ENCODE results near the gene ITK. TPM values are rescaled to one million over a fixed set of nuclear protein-coding genes. Genes with fewer than 3 reads are reported as not detected.
"Not testable (repeated sequence)": the region's sequence is repeated elsewhere in the genome, so short reads cannot be mapped to it uniquely, and the experiment has no call there.

Gene ITK
- total and polyA plus RNA-seq, 3 donors from 2014 or later = 0.93 to 3.8 (median 1.3) TPM

- Histone ChIP-seq H3K4me3 (no peak overlapping the region), H3K9me3 (no peaks in the 10 kb centered on the region), H3K27me3 (no peaks in the 10 kb centered on the region), H3K4me1 (peaks cover 4% of the 10 kb centered on the region), H3K27ac (no peak overlapping the region), H3K36me3 (ENCODE audit: low read depth, missing control alignments) (no peaks in the 10 kb centered on the region)
- no peak for DNase-seq
- 90 to 92% methylated on average over 4 of the region's 4 CpGs for WGBS, 2 donors
- TF ChIP-seq POLR2A (IDR thresholded peaks at IDR 0.05) (no peak), CTCF (IDR thresholded peaks at IDR 0.05) (no peak)
- intact Hi-C loops (cut with DNase I; ENCODE audit: low total_unique reads) = no loop called here
These were observed 21.2 kb downstream of the ITK start for GRCh38 chr5:157201857-157202256.

GRCh38 chr5:157203417-157203816 is 22.8 kb downstream of the ITK start:
- Histone ChIP-seq H3K27me3 (no peaks in the 10 kb centered on the region), H3K9me3 (no peaks in the 10 kb centered on the region), H3K4me1 (peaks cover under 1% of the 10 kb centered on the region), H3K36me3 (ENCODE audit: low read depth, missing control alignments) (no peaks in the 10 kb centered on the region), H3K4me3 (no peak overlapping the region), H3K27ac (no peak overlapping the region)
- DNase-seq = no peak
- TF ChIP-seq CTCF (IDR thresholded peaks at IDR 0.05) (no peak), POLR2A (IDR thresholded peaks at IDR 0.05) (no peak)
- WGBS, 2 donors = 85 to 93% methylated on average over 4 of the region's 4 CpGs
- intact Hi-C loops (cut with DNase I; ENCODE audit: low total_unique reads) = no loop called here

GRCh38 chr5:157204765-157205164 is 24.1 kb downstream of the ITK start:
- Histone ChIP-seq H3K27me3 (no peaks in the 10 kb centered on the region), H3K27ac (no peak overlapping the region), H3K4me3 (no peak overlapping the region), H3K36me3 (ENCODE audit: low read depth, missing control alignments) (no peaks in the 10 kb centered on the region), H3K4me1 (no peaks in the 10 kb centered on the region), H3K9me3 (no peaks in the 10 kb centered on the region)
- 67 to 75% methylated on average over 4 of the region's 4 CpGs for WGBS, 2 donors
- intact Hi-C loops (cut with DNase I; ENCODE audit: low total_unique reads) = no loop called here
- no peak for TF ChIP-seq CTCF (IDR thresholded peaks at IDR 0.05)
- no peak for TF ChIP-seq POLR2A (IDR thresholded peaks at IDR 0.05)
- DNase-seq = no peak

- H3K27ac ChIP-seq = no peak overlapping the region
- intact Hi-C loops (cut with DNase I; ENCODE audit: low total_unique reads) = no loop called here
- H3K27me3 ChIP-seq = no peaks in the 10 kb centered on the region
- H3K4me3 ChIP-seq = no peak overlapping the region
- H3K9me3 ChIP-seq = no peaks in the 10 kb centered on the region
- TF ChIP-seq POLR2A (IDR thresholded peaks at IDR 0.05) (no peak), CTCF (IDR thresholded peaks at IDR 0.05) (no peak)
- no peaks in the 10 kb centered on the region for H3K4me1 ChIP-seq
- no peaks in the 10 kb centered on the region for H3K36me3 ChIP-seq (ENCODE audit: low read depth, missing control alignments)
- no peak for DNase-seq
- 79 to 87% methylated on average over 6 of the region's 6 CpGs for WGBS, 2 donors
These were observed 25.1 kb downstream of the ITK start for GRCh38 chr5:157205708-157206107.

GRCh38 chr5:157210652-157211051 is 30.0 kb downstream of the ITK start:
- DNase-seq; H3K4me3 ChIP-seq; H3K27me3 ChIP-seq; H3K4me1 ChIP-seq; H3K27ac ChIP-seq; H3K9me3 ChIP-seq; H3K36me3 ChIP-seq (ENCODE audit: low read depth, missing control alignments); intact Hi-C loops (cut with DNase I; ENCODE audit: low total_unique reads): not testable (repeated sequence)
- 43 to 46% methylated on average over 1 of the region's 1 CpG for WGBS, 2 donors

All from testis (tissue), 3 donors.